Endothelial cell of umbilical vein (primary cell): ENCODE data around the gene PLA2G4C. TPM values are rescaled to one million over a fixed set of nuclear protein-coding genes. Genes with fewer than 3 reads are reported as not detected.

Experiments
- BruUV-seq: library from RNA; stranded (reverse); fragments of 400-500 nt; replicated peaks from 2 replicates; lab custom pipeline; 2021; lab: Mats Ljungman, UMichigan
- CTCF ChIA-PET: fragments of 300-600, 350-600 bp; sonication (Branson Sonifier 250); formaldehyde crosslinking; loops from one replicate; lab custom pipeline; 2021; ENCODE audit warnings: antibody characterized with exemption, inconsistent platforms; lab: Charles Lee
- POLR2A ChIA-PET: fragments of 300-600, 350-600 bp; sonication (Branson Sonifier 250); formaldehyde crosslinking; loops from one replicate; lab custom pipeline; 2021; ENCODE audit warnings: antibody characterized with exemption, inconsistent platforms; lab: Charles Lee
- DNase-seq: peaks from one replicate; pipeline ENCODE4 v3.0.0-alpha.2; 2011; ENCODE audit warnings: low read depth, low spot score
- FAIRE-seq: peaks from 2 replicates; lab custom pipeline; 2011; peaks lifted over from hg19 to GRCh38; lab: Jason Lieb, UNC
- H2AFZ ChIP-seq: 2 replicates; pipeline ENCODE4 v1.6.0; 2012; ENCODE audit warnings: low read depth, low read length, control low read depth, inconsistent platforms
- H3K27ac ChIP-seq: 2 replicates; pipeline ENCODE4 v1.5.1; 2011; ENCODE audit warnings: low read depth, mild to moderate bottlenecking, control low read depth, low read length, moderate library complexity; ENCODE audit not compliant: insufficient read depth
- H3K27me3 ChIP-seq, 2 experiments: 2 replicates each; pipeline versions ENCODE4 v1.6.0 to v1.6.1; 2011; ENCODE audit warnings: low read length in 2 of 2, mixed read lengths in 1 of 2; ENCODE audit not compliant: control insufficient read depth in 2 of 2, insufficient read depth in 2 of 2
- H3K36me3 ChIP-seq, 2 experiments: 2 replicates in 1 of 2; 3 replicates in 1 of 2; pipeline ENCODE4 v1.5.1; 2011; ENCODE audit warnings: low read length in 2 of 2, mild to moderate bottlenecking in 1 of 2, moderate library complexity in 1 of 2; ENCODE audit not compliant: control insufficient read depth in 2 of 2, insufficient read depth in 2 of 2; ENCODE audit errors: extremely low read depth in 1 of 2
- H3K4me1 ChIP-seq: 3 replicates; pipeline ENCODE4 v1.5.1; 2011; ENCODE audit warnings: mild to moderate bottlenecking, low read length; ENCODE audit not compliant: control insufficient read depth, insufficient read depth; ENCODE audit errors: extremely low read depth
- H3K4me2 ChIP-seq: 2 replicates; pipeline ENCODE4 v1.6.1; 2011; ENCODE audit warnings: low read length, control low read depth, mixed read lengths; ENCODE audit not compliant: insufficient read depth
- H3K4me3 ChIP-seq, 3 experiments: fragments of 200-600 bp in 1 of 3; sonication (generic), shearing (Covaris generic) in 1 of 3; replicated peaks in 1 of 3; 2 replicates each; pipeline ENCODE4 v1.5.1; 2011 to 2016; ENCODE audit warnings: control low read depth in 3 of 3, low read length in 3 of 3, mild to moderate bottlenecking in 2 of 3, inconsistent platforms in 1 of 3, low read depth in 1 of 3, moderate library complexity in 1 of 3; ENCODE audit not compliant: insufficient read depth in 1 of 3
- H3K79me2 ChIP-seq: 2 replicates; pipeline ENCODE4 v1.6.0; 2012; ENCODE audit warnings: low read length, inconsistent platforms; ENCODE audit not compliant: control insufficient read depth, insufficient read depth
- H3K9ac ChIP-seq: replicated peaks from 2 replicates; pipeline ENCODE3; 2011; ENCODE audit warnings: low read length, control low read depth; ENCODE audit not compliant: insufficient read depth; ENCODE audit errors: extremely low read depth
- H3K9me1 ChIP-seq: replicated peaks from 3 replicates; pipeline ENCODE4 v1.6.0; 2011; ENCODE audit warnings: mild to moderate bottlenecking, low read length; ENCODE audit not compliant: control insufficient read depth, insufficient read depth; ENCODE audit errors: extremely low read depth
- H3K9me3 ChIP-seq: replicated peaks from 2 replicates; pipeline ENCODE4 v1.5.1; 2012; ENCODE audit warnings: low read length, inconsistent platforms; ENCODE audit not compliant: control insufficient read depth, insufficient read depth
- H4K20me1 ChIP-seq: replicated peaks from 2 replicates; pipeline ENCODE3; 2011; ENCODE audit warnings: mild to moderate bottlenecking, low read length; ENCODE audit not compliant: control insufficient read depth, insufficient read depth; ENCODE audit errors: extremely low read depth
- CTCF ChIP-seq, 2 donors: IDR thresholded peaks; 1 replicate in 1 of 2; 2 replicates in 1 of 2; pipeline ENCODE4 v1.5.1; 2011; ENCODE audit warnings: low read length in 2 of 2, mild to moderate bottlenecking in 2 of 2, moderate library complexity in 2 of 2, control low read depth in 1 of 2, inconsistent platforms in 1 of 2, low read depth in 1 of 2; ENCODE audit not compliant: insufficient read depth in 1 of 2; ENCODE audit errors: extremely low read depth in 1 of 2
- GATA2 ChIP-seq: IDR thresholded peaks from 2 replicates; pipeline ENCODE4 v1.7.0; 2011; ENCODE audit warnings: low read depth, mild to moderate bottlenecking, moderate library complexity, mixed read lengths, low read length; ENCODE audit not compliant: insufficient read length, insufficient read depth
- JUN ChIP-seq: IDR thresholded peaks from 2 replicates; pipeline ENCODE4 v1.6.1; 2011; ENCODE audit warnings: borderline replicate concordance, low read depth; ENCODE audit not compliant: insufficient read length, insufficient read depth
- MYC ChIP-seq: IDR thresholded peaks from one replicate; pipeline ENCODE4 v1.6.1; 2011; ENCODE audit warnings: mild to moderate bottlenecking, low read depth, low read length
- dilution Hi-C: fragments of 300-500 bp; cut with MboI; formaldehyde crosslinking; loops from one replicate; pipeline ENCODE4 v1.15.0; 2019; ENCODE audit warnings: low sequenced_read_pairs; ENCODE audit not compliant: extremely low pct_ligation_motif_present
- intact Hi-C: fragments of 100-400 bp; cut with micrococcal nuclease; formaldehyde crosslinking; loops from one replicate; pipeline ENCODE4 v1.10.0; 2022
- polyA plus RNA-seq, 4 experiments: library from polyadenylated mRNA; depleted of rRNA in 3 of 4; stranded (reverse) in 3 of 4; unstranded in 1 of 4; fragments of >200 nt; gene quantifications; 2 replicates each; pipeline versions ENCODE4 v1.2.1 to v1.2.3, GENCODE V29; 2011 to 2012; ENCODE audit warnings: missing spikeins in 1 of 4
- total RNA-seq: library from RNA; stranded (reverse); gene quantifications from 2 replicates; pipeline ENCODE4 v1.2.3, GENCODE V29; 2021

Gene PLA2G4C
- total and polyA plus RNA-seq, 2 donors (not counting 3 experiments of a cell fraction or from before 2014, with no cell fraction given) = 53.1 to 63.4 TPM

DNA sequence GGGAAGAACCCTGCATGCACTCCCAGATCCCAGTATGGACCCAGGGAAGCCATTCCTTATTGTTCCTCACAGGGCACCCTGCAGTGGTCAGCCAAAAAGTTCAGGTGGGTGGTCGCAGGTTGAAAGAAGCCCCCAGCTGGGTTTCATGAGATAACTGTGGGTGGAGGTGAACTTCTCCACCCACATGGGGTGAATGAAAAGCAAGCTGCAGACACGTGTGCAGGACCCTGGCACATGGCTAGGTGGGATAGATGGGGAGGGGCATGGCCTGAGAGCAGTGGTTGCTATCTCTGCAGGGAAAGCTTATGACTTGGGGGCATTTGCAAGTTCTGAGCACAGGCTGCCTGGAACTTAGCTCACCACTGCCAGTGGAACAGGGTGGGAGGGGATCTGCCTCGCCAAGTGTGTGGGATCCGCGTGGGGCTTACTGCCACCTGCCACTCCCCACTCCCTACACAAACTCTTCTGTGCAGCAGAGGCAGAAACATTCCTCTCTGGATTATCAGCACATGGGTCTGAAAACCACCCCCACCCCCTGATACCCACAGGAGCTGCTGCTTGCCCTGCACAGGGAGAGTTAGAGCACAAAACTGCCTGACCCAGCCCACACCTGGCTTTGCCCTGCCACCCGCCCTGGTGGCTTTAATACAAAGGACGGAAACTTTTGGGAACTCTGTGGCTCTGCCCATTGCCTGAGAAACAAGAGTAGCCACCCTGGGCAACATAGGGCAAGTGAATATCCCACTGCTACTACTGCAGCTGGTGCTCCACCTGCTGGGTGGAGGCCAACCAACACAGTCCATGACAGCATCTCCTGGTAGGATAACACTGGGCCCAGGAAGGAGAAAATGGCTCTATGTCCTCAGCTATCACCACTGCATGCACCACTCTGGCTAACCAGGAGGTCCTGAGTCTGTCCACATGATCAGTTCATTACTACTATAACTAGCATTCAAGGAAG, 24.4 kb downstream of the PLA2G4C start:
- Histone ChIP-seq H3K4me1 (peaks cover 5% of the 10 kb centered on the region), H3K9me1 (no peaks in the 10 kb centered on the region), H4K20me1 (no peaks in the 10 kb centered on the region), H3K4me3 (no peak overlapping the region), H3K27ac (no peak overlapping the region), H3K27me3 (no peaks in the 10 kb centered on the region), H2AFZ (no peak overlapping the region), H3K9ac (no peak overlapping the region), H3K9me3 (no peaks in the 10 kb centered on the region), H3K79me2 (no peaks in the 10 kb centered on the region), H3K4me2 (no peak overlapping the region), H3K36me3 (no peaks in the 10 kb centered on the region)
- intact Hi-C loops = no loop called here
- TF ChIP-seq JUN (no peak), CTCF (IDR thresholded peaks at IDR 0.05; ENCODE audit: extremely low read depth in 1 of 2, insufficient read depth in 1 of 2, low read depth in 1 of 2, low read length in 2 of 2) (peak in 1 of 2 donors; percentile 2)
- no TSS peak for BruUV-seq
- FAIRE-seq = no peak
- CTCF ChIA-PET = no interaction called here
- dilution Hi-C loops = no loop called here
- POLR2A ChIA-PET = no interaction called here
- no peak for DNase-seq

- TF ChIP-seq GATA2 = no peak
- TF ChIP-seq CTCF (IDR thresholded peaks at IDR 0.05; ENCODE audit: extremely low read depth in 1 of 2, insufficient read depth in 1 of 2, low read depth in 1 of 2, low read length in 2 of 2) = no peak
- no peak for TF ChIP-seq MYC
- Histone ChIP-seq H3K79me2 (no peaks in the 10 kb centered on the region), H3K27me3 (no peaks in the 10 kb centered on the region), H3K9me3 (no peaks in the 10 kb centered on the region), H3K27ac (no peak overlapping the region), H2AFZ (no peak overlapping the region), H3K9ac (no peak overlapping the region), H3K4me1 (peaks cover 5% of the 10 kb centered on the region), H3K36me3 (no peaks in the 10 kb centered on the region), H3K4me2 (no peak overlapping the region), H3K4me3 (no peak overlapping the region), H3K9me1 (no peaks in the 10 kb centered on the region), H4K20me1 (no peaks in the 10 kb centered on the region)
- no peak for DNase-seq
- ChIA-PET CTCF (no interaction called here), POLR2A (no interaction called here)
- no peak for FAIRE-seq
- dilution Hi-C loops = no loop called here
- BruUV-seq = no TSS peak
- intact Hi-C loops = no loop called here
Observed at GRCh38 chr19:48085076-48085475, 25.5 kb downstream of the PLA2G4C start.
